Coronary artery (tissue), 2 donors: ENCODE results near the gene UVSSA.
"Not testable (repeated sequence)": the region's sequence is repeated elsewhere in the genome, so short reads cannot be mapped to it uniquely, and the experiment has no call there.

Experiments
- DNase-seq: peaks from one replicate; pipeline ENCODE4 v3.0.0-alpha.2; 2017; ENCODE audit warnings: low spot score
- H3K27ac ChIP-seq, 2 donors: fragments of 200-600 bp; sonication (generic); one replicate each; pipeline ENCODE4 v1.5.1; 2016 to 2019
- H3K4me3 ChIP-seq: fragments of 200-600 bp; sonication (generic); 2 replicates; pipeline ENCODE4 v1.5.1; 2016; ENCODE audit warnings: mild to moderate bottlenecking, moderate library complexity
- TF ChIP-seq, protein P1 (sequence below): fragments of 200-600 bp; sonication (generic); IDR thresholded peaks from one replicate; pipeline ENCODE4 v1.5.1; 2019; ENCODE audit warnings: antibody characterized with exemption

Gene UVSSA

DNA sequence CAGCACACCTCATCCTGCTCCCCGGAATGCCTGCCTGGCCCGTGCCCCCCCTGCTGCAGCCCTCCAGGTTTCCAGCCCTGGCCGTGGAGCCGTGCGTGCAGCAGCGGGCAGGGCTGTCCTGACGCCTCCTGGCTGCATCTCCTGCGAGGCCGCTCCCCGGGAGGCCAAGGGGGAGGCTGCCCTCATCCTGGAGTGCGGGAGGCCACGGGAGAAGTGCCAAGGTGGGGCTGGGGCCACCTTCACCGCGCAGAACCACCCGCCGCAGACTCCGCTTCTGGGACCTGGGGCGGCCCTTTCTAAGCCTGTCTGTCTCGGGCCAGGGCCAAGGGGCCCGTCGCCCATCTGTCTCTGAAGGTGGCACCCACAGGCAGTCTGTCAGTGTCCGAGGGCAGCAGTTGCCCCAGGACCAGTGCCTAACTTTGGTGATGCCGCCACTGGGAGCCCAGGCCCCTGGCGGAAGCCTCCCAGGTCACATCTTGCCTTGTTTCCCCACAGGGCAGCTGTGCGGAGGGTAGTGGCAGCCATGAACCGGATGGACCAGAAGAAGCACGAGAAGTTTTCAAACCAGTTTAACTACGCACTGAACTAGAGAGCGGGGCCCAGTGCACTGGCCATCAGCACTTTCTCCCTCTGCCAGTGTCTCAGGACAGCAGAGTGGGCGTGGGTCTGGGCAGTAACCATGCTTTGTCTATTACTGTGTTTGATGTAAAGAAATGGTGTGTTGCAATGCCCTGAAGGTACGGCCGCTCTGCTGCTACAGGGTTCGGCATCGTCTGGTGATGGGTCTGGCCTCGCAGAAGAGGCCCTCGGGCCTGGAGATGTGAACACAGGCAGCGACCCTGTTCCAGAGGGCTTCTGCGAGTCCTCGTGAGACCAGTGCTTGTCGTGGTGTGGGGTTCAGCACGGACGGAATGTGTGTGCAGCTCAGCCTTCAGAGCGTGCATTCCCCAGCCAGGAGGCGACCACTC lies 38.6 kb downstream of the UVSSA start:
- TF ChIP-seq, protein P1, sequence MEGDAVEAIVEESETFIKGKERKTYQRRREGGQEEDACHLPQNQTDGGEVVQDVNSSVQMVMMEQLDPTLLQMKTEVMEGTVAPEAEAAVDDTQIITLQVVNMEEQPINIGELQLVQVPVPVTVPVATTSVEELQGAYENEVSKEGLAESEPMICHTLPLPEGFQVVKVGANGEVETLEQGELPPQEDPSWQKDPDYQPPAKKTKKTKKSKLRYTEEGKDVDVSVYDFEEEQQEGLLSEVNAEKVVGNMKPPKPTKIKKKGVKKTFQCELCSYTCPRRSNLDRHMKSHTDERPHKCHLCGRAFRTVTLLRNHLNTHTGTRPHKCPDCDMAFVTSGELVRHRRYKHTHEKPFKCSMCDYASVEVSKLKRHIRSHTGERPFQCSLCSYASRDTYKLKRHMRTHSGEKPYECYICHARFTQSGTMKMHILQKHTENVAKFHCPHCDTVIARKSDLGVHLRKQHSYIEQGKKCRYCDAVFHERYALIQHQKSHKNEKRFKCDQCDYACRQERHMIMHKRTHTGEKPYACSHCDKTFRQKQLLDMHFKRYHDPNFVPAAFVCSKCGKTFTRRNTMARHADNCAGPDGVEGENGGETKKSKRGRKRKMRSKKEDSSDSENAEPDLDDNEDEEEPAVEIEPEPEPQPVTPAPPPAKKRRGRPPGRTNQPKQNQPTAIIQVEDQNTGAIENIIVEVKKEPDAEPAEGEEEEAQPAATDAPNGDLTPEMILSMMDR, result no peak
- no peak for DNase-seq

DNA sequence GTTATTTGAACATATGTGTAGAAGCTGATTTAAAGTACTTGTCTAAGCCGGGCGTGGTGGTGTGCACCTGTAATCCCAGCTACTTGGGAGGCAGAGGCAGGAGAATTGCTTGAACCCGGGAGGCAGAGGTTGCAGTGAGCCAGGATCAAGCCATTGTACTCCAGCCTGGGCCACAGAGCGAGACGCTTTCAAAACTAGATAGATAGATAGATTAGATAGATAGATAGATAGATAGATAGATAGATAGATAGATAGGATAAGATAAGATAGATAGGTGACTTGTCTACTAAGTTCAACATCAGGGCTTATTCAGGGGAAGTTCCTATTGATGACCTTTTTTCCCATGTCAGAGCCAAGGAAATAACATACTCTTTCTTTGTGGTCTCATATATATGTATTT lies 46.4 kb downstream of the UVSSA start:
- not testable (repeated sequence) for DNase-seq, H3K27ac ChIP-seq, H3K4me3 ChIP-seq

More for the DNA sequence above, 38.6 kb downstream of the UVSSA start:
- no peak overlapping the region for H3K4me3 ChIP-seq
- H3K27ac ChIP-seq, result no peak overlapping the region

DNA sequence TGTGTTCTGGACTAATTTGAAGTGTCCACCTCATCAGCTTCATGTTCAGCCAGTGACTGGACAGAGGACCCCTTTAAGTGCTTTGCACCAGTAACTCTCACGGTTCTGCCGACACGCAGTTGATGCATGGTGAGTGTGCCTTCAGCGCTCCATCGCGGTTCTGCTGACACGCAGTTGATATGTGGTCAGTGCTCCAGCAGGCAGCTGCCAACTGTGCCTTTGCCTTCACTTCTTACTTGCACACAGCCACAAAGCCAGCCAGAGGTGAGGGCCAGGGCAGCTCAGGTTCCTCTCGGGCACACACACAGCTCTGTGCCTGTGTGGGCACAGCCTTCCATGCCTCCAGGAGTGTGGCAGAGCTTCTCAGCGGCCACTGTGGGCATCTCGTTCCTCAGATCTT lies 46.9 kb downstream of the UVSSA start:
- TF ChIP-seq, protein P1, result no peak
- Histone ChIP-seq H3K4me3 (no peak overlapping the region), H3K27ac (no peak overlapping the region)
- DNase-seq, result no peak

DNA sequence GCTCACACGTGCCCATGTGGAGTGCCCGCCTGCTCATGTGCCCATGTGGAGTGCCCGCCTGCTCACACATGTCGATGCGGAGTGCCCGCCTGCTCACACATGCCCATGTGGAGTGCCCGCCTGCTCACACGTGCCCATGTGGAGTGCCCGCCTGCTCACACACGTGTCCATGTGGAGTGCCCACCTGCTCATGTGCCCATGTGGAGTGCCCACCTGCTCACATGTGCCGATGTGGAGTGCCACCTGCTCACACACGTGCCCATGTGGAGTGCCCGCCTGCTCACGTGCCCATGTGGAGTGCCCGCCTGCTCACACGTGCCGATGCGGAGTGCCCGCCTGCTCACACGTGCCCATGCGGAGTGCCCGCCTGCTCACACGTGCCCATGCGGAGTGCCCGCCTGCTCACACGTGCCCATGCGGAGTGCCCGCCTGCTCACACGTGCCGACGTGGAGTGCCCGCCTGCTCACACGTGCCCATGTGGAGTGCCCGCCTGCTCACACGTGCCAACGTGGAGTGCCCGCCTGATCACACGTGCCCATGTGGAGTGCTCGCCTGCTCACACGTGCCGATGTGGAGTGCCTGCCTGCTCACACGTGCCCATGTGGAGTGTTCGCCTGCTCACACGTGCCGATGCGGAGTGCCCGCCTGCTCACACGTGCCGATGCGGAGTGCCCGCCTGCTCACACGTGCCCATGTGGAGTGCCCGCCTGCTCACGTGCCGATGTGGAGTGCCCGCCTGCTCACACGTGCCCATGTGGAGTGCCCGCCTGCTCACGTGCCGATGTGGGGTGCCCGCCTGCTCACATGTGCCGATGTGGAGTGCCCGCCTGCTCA lies 47.8 kb downstream of the UVSSA start:
- DNase-seq, H3K4me3 ChIP-seq, H3K27ac ChIP-seq: not testable (repeated sequence)

DNA sequence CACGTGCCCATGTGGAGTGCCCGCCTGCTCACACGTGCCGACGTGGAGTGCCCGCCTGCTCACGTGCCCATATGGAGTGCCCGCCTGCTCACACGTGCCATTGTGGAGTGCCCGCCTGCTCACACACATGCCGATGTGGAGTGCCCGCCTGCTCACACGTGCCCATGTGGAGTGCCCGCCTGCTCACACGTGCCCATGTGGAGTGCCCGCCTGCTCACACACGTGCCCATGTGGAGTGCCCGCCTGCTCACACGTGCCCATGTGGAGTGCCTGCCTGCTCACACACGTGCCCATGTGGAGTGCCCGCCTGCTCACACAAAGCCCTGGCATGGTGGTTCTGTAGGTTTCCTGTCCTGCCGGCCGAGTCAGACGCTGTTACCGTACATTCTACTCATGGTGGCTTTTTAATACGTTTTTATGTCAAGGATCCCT lies 48.4 kb downstream of the UVSSA start:
- not testable (repeated sequence) for DNase-seq, H3K4me3 ChIP-seq

DNA sequence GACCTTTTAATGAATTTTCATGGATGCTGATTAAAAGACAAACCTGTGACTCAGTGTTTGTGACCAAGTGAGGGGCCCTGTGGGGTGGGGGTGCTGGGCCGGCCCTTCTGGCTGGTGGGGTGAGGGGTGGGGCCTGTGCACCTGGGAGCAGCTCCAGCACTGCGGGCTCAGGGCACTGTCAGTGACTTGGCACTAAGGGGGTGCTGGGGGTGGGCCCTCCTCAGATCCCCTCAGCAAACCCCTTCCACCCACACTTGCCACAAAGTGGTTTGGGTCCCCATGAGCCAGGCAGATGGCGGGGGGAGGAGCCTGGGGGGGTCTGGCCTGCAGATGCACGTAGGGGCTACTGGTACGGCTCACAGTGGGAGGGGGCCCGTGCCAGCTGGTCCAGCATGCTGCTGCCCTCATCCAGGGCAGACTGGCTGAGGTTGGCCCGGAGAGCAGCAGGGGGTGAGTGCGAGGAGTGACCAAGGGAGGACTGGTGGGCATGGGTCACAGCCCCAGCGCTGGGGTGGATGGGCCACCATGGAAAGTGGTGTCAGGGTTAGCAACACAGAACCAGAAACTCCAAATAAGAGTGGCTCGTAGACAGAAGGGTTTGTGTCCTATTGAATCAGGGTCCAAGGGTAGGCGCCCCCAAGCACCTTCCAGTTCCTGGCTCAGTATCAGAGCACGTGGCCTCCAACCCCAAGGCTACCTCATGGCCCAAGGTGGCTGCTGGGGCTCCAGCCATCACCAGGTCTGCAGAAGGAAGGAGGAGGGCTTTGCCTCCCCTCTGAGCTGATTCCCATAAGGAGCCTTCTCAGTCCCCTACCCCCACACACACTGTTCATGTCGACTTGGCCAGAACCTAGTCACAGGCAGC lies 49.2 kb downstream of the UVSSA start:
- no peak overlapping the region for H3K27ac ChIP-seq
- TF ChIP-seq, protein P1, result no peak
- no peak for DNase-seq
- no peak overlapping the region for H3K4me3 ChIP-seq

More for the DNA sequence above, 48.4 kb downstream of the UVSSA start:
- not testable (repeated sequence) for H3K27ac ChIP-seq

DNA sequence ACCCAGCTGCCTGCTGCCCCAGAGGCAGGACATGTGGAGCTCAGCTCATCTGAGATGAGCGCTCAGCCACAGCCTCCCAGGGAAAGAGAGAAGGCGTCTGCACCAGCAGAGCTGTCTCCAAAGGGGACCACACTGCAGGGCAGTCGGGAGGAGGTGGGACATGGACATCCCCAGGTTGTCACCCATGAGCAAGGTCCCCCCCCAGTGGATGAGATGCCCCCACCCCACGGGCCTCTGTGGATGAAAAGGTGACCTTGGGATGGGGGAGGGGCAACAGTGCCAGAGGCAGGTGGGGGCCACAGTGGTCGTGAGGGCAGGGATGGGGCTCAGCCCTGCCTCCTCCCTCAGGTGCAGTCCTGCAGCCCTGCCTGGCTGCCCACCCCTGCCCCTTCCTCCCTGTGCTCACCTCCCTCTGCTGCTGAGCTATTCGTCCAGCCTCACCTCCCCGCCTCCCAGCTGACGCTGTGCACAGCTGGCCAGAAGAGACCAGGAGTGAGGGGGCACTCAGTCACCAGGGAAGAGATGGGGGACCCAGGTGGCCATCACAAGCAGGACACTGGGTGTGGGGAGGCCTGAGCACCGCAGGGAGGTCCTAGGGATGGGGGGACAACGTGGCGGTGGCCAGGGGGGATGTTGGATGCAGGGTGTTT lies 49.9 kb downstream of the UVSSA start:
- H3K4me3 ChIP-seq, result no peak overlapping the region
- no peak for DNase-seq
- TF ChIP-seq, protein P1, result no peak
- no peak overlapping the region for H3K27ac ChIP-seq
